ENCODE data around the gene PTGES2.

PTGES2 gene

DNA sequence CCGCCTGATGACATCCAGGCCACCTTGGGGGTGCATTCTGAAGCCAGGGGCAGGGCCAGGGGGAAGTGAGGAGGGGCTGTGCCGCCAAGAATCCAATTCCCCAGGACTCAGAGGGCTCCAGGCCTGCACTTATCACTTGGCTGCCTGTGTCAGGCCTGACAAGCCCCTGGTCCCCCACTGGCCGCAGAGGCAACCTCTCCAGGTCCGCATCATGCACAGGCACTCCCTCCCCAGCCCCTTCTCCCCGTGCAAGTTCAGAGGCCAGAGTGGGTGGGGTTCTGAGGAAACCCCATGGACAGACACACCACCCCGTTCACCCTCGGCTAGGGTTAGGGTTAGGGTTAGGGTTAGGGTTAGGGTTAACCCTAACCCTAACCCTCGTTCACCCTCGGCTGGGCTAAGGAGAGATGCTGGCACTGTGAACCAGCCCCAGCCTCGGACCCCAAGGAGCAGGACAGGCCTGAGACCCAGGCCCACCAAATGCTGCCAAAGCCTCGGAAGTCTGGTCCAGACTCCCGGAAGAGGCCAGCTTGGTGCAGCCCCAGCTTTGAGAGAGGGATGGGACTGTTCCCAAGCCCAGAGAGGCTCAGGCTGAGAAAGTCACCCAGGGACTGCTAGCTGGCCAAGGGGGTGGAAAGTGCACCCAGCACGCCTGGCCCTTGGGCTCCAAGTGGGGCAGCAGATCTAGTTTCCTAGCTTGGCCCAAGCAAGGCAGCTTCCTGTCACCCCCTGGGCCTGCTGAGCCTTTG is 26.6 kb upstream of the PTGES2 start:
- no peaks in the 10 kb centered on the region for H3K36me3 ChIP-seq (ENCODE audit: control insufficient read depth, low read length)
- TF ChIP-seq EZH2phosphoT487 (IDR thresholded peaks at IDR 0.05; ENCODE audit: borderline replicate concordance, low read length), result no peak
- no peak for TF ChIP-seq CTCF (IDR thresholded peaks at IDR 0.05; ENCODE audit: low read depth, low read length, poor library complexity, severe bottlenecking)
- no peaks in the 10 kb centered on the region for H3K9me3 ChIP-seq (ENCODE audit: control insufficient read depth, insufficient read depth, low read length)
- no peaks in the 10 kb centered on the region for H3F3A ChIP-seq (ENCODE audit: control insufficient read depth, insufficient read depth)
- H3K27ac ChIP-seq (ENCODE audit: low read depth, low read length), result no peak overlapping the region
- no peak overlapping the region for H3K4me2 ChIP-seq (ENCODE audit: low read length)
- H3K4me1 ChIP-seq (ENCODE audit: control insufficient read depth, low read length), result peaks cover under 1% of the 10 kb centered on the region
- no peaks in the 10 kb centered on the region for H3K9me2 ChIP-seq (replicated peaks; ENCODE audit: control insufficient read depth, low read length)
- no peaks in the 10 kb centered on the region for H3K79me2 ChIP-seq (ENCODE audit: control insufficient read depth, low read length)
- H4K20me1 ChIP-seq (ENCODE audit: control insufficient read depth, insufficient read depth, low read depth, low read length), result no peaks in the 10 kb centered on the region
- H3K27me3 ChIP-seq (ENCODE audit: control insufficient read depth, low read length), result no peaks in the 10 kb centered on the region
- no peak overlapping the region for H3K4me3 ChIP-seq (ENCODE audit: low read length)

DNA sequence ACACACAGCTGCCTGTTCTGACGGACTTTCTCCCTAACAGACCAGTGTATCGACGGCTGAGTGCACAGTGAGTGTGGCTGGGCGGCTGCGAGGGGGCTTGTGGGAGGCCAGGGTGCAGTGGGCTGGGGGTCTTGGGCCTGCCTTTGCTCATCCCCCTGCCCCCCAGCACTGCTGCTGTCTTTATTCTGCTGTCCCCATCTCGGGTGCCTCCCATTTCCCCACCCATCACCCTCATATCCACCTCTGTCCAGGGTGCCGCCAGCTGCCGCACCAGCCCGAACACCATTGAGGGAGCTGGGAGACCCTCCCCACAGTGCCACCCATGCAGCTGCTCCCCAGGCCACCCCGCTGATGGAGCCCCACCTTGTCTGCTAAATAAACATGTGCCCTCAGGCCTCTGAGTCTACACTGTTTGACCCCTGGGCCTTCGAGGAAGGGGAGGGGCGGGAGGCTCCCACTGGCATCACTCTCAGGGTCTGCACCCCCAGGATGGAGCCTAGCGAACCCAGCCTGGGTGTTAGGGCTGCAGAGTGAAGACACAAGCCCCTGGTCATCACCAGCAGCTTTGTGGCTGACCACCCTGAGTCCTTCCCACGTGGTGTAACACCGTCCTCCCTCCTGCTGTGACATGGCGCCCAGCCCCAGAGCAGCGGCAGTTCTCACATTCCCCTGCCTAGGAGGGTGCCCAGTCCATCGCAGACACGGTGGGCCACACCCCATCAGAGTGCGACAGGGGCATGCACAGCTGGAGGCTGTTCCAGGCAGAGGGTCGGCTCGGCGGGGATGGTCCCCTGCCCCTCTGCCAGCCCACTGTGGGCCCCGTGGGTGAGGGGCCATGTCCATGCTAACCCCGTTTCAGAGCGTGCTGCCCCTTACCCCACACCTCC is 25.8 kb upstream of the PTGES2 start:
- H3K9me2 ChIP-seq (replicated peaks; ENCODE audit: control insufficient read depth, low read length), result no peaks in the 10 kb centered on the region
- no peaks in the 10 kb centered on the region for H3K9me3 ChIP-seq (ENCODE audit: control insufficient read depth, insufficient read depth, low read length)
- no peak overlapping the region for H3K27ac ChIP-seq (ENCODE audit: low read depth, low read length)
- no peaks in the 10 kb centered on the region for H3K27me3 ChIP-seq (ENCODE audit: control insufficient read depth, low read length)
- no peak overlapping the region for H3K4me2 ChIP-seq (ENCODE audit: low read length)
- H3K4me1 ChIP-seq (ENCODE audit: control insufficient read depth, low read length), result no peaks in the 10 kb centered on the region
- no peaks in the 10 kb centered on the region for H3K36me3 ChIP-seq (ENCODE audit: control insufficient read depth, low read length)
- no peak for TF ChIP-seq EZH2phosphoT487 (IDR thresholded peaks at IDR 0.05; ENCODE audit: borderline replicate concordance, low read length)
- no peak for TF ChIP-seq CTCF (IDR thresholded peaks at IDR 0.05; ENCODE audit: low read depth, low read length, poor library complexity, severe bottlenecking)
- no peaks in the 10 kb centered on the region for H3K79me2 ChIP-seq (ENCODE audit: control insufficient read depth, low read length)
- H3K4me3 ChIP-seq (ENCODE audit: low read length), result no peak overlapping the region
- H4K20me1 ChIP-seq (ENCODE audit: control insufficient read depth, insufficient read depth, low read depth, low read length), result no peaks in the 10 kb centered on the region
- no peaks in the 10 kb centered on the region for H3F3A ChIP-seq (ENCODE audit: control insufficient read depth, insufficient read depth)

GRCh38 chr9:128152133-128153059 is 24.9 kb upstream of the PTGES2 start:
- Histone ChIP-seq H3K27me3 (ENCODE audit: control insufficient read depth, low read length) (no peaks in the 10 kb centered on the region), H3K9me3 (ENCODE audit: control insufficient read depth, insufficient read depth, low read length) (no peaks in the 10 kb centered on the region), H3K4me2 (ENCODE audit: low read length) (no peak overlapping the region), H3K79me2 (ENCODE audit: control insufficient read depth, low read length) (no peaks in the 10 kb centered on the region), H3K9me2 (replicated peaks; ENCODE audit: control insufficient read depth, low read length) (no peaks in the 10 kb centered on the region), H3K27ac (ENCODE audit: low read depth, low read length) (no peak overlapping the region), H3K36me3 (ENCODE audit: control insufficient read depth, low read length) (no peaks in the 10 kb centered on the region), H3K4me3 (ENCODE audit: low read length) (no peak overlapping the region), H4K20me1 (ENCODE audit: control insufficient read depth, insufficient read depth, low read depth, low read length) (no peaks in the 10 kb centered on the region), H3F3A (ENCODE audit: control insufficient read depth, insufficient read depth) (no peaks in the 10 kb centered on the region), H3K4me1 (ENCODE audit: control insufficient read depth, low read length) (no peaks in the 10 kb centered on the region)
- TF ChIP-seq EZH2phosphoT487 (IDR thresholded peaks at IDR 0.05; ENCODE audit: borderline replicate concordance, low read length), result no peak
- no peak for TF ChIP-seq CTCF (IDR thresholded peaks at IDR 0.05; ENCODE audit: low read depth, low read length, poor library complexity, severe bottlenecking)
